Activated B cell treated with CpG ODN at 0.5 μM for 24 hours (primary cell): ENCODE results near the gene GPRIN3. TPM values are rescaled to one million over a fixed set of nuclear protein-coding genes. Genes with fewer than 3 reads are reported as not detected.

Experiments
- ATAC-seq: fragments of 200-7000 bp; cut with Tn5 transposase; one replicate; pipeline ENCODE4 v1.10.0; 2021; ENCODE audit warnings: low read depth, mild to moderate bottlenecking, moderate library complexity
- CTCF ChIA-PET: fragments of 350-600 bp; sonication (Branson Sonifier 250); formaldehyde crosslinking; loops from one replicate; lab custom pipeline; 2021; ENCODE audit warnings: antibody characterized with exemption; lab: Charles Lee
- POLR2A ChIA-PET: fragments of 350-600 bp; sonication (Branson Sonifier 250); formaldehyde crosslinking; loops from one replicate; lab custom pipeline; 2021; ENCODE audit warnings: antibody characterized with exemption; lab: Charles Lee
- DNase-seq: peaks from one replicate; pipeline ENCODE4 v3.0.0; 2022
- H3K27ac Mint-ChIP-seq: one replicate; pipeline ENCODE4 v1.8.0; 2020; ENCODE audit warnings: mixed read lengths
- H3K27me3 Mint-ChIP-seq: one replicate; pipeline ENCODE4 v1.8.0; 2021; ENCODE audit warnings: mixed read lengths
- H3K36me3 Mint-ChIP-seq: one replicate; pipeline ENCODE4 v1.8.0; 2021; ENCODE audit warnings: low read depth, mixed read lengths
- H3K4me1 Mint-ChIP-seq: one replicate; pipeline ENCODE4 v1.8.0; 2021; ENCODE audit warnings: mixed read lengths
- H3K4me3 Mint-ChIP-seq: one replicate; pipeline ENCODE4 v1.8.0; 2020; ENCODE audit warnings: mild to moderate bottlenecking, mixed read lengths
- H3K9me3 Mint-ChIP-seq: one replicate; pipeline ENCODE4 v1.8.0; 2020; ENCODE audit warnings: mixed read lengths
- intact Hi-C: fragments of 100-400 bp; cut with micrococcal nuclease; formaldehyde crosslinking; loops from one replicate; pipeline ENCODE4 v1.15.1; 2024
- total RNA-seq: library from RNA; stranded (reverse); gene quantifications from 2 replicates; pipeline ENCODE4 v1.2.3, GENCODE V29; 2022
- TF ChIP-seq, protein P1 (sequence below): fragments of 200-600 bp; IDR thresholded peaks from one replicate; pipeline ENCODE4 v1.8.0; 2022; ENCODE audit warnings: antibody characterized with exemption, mild to moderate bottlenecking

The GPRIN3 gene
- total RNA-seq, 1 donor from 2014 or later: 1.8 TPM

- CTCF ChIA-PET: interaction anchor here (1.1 to 1.7 kb wide), 2 partner anchors 39 to 73 kb away, joined by 3 read pairs; no protein-coding TSS in a partner anchor
- Mint-ChIP-seq H3K4me1 (peaks cover 41% of the 10 kb centered on the region), H3K27me3 (peaks cover 3% of the 10 kb centered on the region), H3K4me3 (no peak overlapping the region), H3K9me3 (no peaks in the 10 kb centered on the region), H3K36me3 (no peaks in the 10 kb centered on the region), H3K27ac (no peak overlapping the region)
- intact Hi-C loops: loop anchor here (10.0 kb wide), 1 partner anchor 725 kb away; no protein-coding TSS in a partner anchor
- POLR2A ChIA-PET: interaction anchor here (0.8 kb wide), 1 partner anchor 17 kb away, joined by 3 read pairs; no protein-coding TSS in a partner anchor
- TF ChIP-seq, protein P1, sequence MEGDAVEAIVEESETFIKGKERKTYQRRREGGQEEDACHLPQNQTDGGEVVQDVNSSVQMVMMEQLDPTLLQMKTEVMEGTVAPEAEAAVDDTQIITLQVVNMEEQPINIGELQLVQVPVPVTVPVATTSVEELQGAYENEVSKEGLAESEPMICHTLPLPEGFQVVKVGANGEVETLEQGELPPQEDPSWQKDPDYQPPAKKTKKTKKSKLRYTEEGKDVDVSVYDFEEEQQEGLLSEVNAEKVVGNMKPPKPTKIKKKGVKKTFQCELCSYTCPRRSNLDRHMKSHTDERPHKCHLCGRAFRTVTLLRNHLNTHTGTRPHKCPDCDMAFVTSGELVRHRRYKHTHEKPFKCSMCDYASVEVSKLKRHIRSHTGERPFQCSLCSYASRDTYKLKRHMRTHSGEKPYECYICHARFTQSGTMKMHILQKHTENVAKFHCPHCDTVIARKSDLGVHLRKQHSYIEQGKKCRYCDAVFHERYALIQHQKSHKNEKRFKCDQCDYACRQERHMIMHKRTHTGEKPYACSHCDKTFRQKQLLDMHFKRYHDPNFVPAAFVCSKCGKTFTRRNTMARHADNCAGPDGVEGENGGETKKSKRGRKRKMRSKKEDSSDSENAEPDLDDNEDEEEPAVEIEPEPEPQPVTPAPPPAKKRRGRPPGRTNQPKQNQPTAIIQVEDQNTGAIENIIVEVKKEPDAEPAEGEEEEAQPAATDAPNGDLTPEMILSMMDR: no peak
- no peak for DNase-seq
- no peak for ATAC-seq
Measured at GRCh38 chr4:89300060-89300459, 7.5 kb downstream of the GPRIN3 start.

DNA sequence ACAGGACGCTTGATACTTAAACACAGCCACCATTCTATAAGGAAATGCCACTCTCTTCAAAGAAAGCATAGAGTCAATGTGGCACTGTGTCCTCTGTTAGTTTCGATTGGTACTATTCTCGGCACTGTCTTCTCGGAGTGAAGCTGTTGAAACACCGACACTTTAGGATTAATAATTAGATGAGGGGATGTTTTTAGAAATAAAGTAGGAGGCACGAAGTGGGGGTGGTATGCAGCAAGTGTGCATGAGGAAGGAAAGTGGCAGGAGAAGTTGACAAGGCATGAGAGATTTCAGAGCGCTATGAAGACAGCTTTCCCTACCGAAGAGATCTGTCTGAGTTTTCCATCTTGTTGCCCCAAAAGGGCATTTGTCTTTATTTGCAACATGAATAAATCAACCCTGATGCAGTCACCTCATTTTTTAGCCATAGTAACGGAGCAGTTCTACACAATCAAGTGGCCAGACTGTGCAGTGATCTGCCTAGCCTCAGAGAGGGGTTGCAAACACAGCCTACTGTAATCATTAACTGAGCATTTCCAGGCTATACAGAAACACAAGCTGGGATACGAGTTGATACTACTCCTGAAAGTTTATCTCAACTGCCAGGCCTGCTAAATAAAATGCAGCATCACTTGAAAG, 8.3 kb downstream of the GPRIN3 start:
- no peaks in the 10 kb centered on the region for H3K9me3 Mint-ChIP-seq
- ATAC-seq: peak; percentile 55
- DNase-seq: no peak
- no peaks in the 10 kb centered on the region for H3K36me3 Mint-ChIP-seq
- peaks cover 48% of the 10 kb centered on the region for H3K4me1 Mint-ChIP-seq
- peak overlapping the region; percentile 70 for H3K4me3 Mint-ChIP-seq
- ChIA-PET CTCF (interaction anchor here (1.3 to 1.7 kb wide), 3 partner anchors 15 to 39 kb away, joined by 3 read pairs; no protein-coding TSS in a partner anchor), POLR2A (interaction anchor here (0.8 to 1.8 kb wide), 3 partner anchors 8 to 18 kb away, joined by 3 to 5 read pairs (median 3); partner anchors contain the start of gene GPRIN3)
- TF ChIP-seq, protein P1: no peak
- H3K27me3 Mint-ChIP-seq: peaks cover 3% of the 10 kb centered on the region
- intact Hi-C loops: loop anchor here (1.0 to 10.0 kb wide), 6 partner anchors 8 to 826 kb away; partner anchors contain the start of genes CCSER1, GPRIN3 and HERC3
- peak overlapping the region; percentile 54 for H3K27ac Mint-ChIP-seq

DNA sequence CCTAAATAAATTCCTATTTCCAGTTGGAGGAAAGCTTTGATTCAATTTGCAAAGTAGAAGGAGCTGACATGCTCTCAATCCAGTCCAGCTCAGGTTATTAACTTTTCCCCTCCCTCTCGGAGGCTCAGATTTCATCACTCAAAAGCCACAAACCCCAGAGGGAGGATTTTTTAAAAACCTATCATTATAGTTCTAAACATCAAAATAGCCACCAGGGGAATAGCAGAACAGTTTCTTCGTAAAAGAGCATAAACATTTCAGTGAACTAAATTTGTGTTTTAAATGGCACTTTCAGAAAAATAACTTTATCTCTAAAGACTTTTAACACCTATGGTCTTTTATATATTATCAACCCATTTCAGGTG, 8.8 kb downstream of the GPRIN3 start:
- TF ChIP-seq, protein P1: no peak
- peak overlapping the region; percentile 70 for H3K4me3 Mint-ChIP-seq
- no peaks in the 10 kb centered on the region for H3K36me3 Mint-ChIP-seq
- no peaks in the 10 kb centered on the region for H3K9me3 Mint-ChIP-seq
- H3K27me3 Mint-ChIP-seq: peaks cover 3% of the 10 kb centered on the region
- peak overlapping the region; percentile 54 for H3K27ac Mint-ChIP-seq
- ATAC-seq (peak; percentile 53), DNase-seq (no peak)
- ChIA-PET POLR2A (interaction anchor here (1.0 to 1.8 kb wide), 4 partner anchors 9 to 19 kb away, joined by 3 to 5 read pairs (median 3); partner anchors contain the start of gene GPRIN3), CTCF (interaction anchor here (1.3 to 1.7 kb wide), 3 partner anchors 15 to 40 kb away, joined by 3 read pairs; no protein-coding TSS in a partner anchor)
- peaks cover 47% of the 10 kb centered on the region for H3K4me1 Mint-ChIP-seq
- intact Hi-C loops: loop anchor here (1.0 to 10.0 kb wide), 8 partner anchors 9 to 826 kb away; partner anchors contain the start of genes CCSER1, GPRIN3 and HERC3

DNA sequence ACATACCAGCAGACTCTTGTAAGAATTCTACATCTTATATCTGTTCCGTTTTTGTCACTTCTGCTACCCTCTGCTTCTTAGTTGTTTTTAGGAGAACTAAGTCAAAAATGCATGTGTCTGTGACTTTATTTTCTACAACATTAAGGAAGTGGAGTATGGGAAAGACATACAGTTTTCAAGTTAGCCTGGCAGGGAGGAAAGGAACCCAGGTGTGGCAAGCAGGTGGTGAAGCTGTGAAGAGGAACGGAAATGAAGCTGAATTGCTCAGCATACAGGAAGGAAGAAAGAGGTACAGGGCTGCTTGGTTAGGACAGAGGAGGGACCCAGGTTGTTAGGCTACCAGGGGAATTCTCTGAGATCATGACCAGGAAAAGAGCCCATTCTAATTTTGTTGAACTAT, 9.4 kb downstream of the GPRIN3 start:
- ChIA-PET CTCF (interaction anchor here (1.3 to 1.4 kb wide), 2 partner anchors 14 to 27 kb away, joined by 3 read pairs; no protein-coding TSS in a partner anchor), POLR2A (interaction anchor here (1.0 to 1.8 kb wide), 4 partner anchors 9 to 20 kb away, joined by 3 to 5 read pairs (median 3); partner anchors contain the start of gene GPRIN3)
- Mint-ChIP-seq H3K36me3 (no peaks in the 10 kb centered on the region), H3K27me3 (peaks cover 7% of the 10 kb centered on the region), H3K9me3 (no peaks in the 10 kb centered on the region), H3K27ac (peak overlapping the region; percentile 21), H3K4me3 (peak overlapping the region; percentile 59), H3K4me1 (peaks cover 49% of the 10 kb centered on the region)
- intact Hi-C loops: loop anchor here (1.0 to 10.0 kb wide), 7 partner anchors 13 to 827 kb away; partner anchors contain the start of genes CCSER1 and HERC3
- ATAC-seq: peak; percentile 67
- TF ChIP-seq, protein P1: no peak
- no peak for DNase-seq

DNA sequence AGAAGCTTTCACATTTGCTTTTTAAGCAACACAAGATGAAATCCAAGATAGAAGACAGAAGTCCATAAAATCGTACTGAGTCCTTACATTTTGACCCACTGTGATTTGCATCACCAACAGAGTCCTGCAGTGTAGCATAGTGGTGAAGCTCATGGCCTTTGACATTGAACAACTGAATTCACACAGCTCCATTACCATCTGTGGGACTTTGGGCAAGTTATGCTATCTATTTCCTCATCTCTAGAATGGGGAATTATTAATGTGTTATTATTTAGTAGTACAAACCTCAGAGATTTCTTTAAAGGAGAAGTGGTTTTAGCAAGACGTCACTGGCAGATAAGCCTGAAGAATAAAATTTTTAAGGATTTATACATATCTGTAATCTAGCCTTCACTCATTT, 10.7 kb downstream of the GPRIN3 start:
- no peak for ATAC-seq
- ChIA-PET CTCF (interaction anchor here (0.6 to 1.0 kb wide), 2 partner anchors 41 to 70 kb away, joined by 3 read pairs; no protein-coding TSS in a partner anchor), POLR2A (no interaction called here)
- Mint-ChIP-seq H3K27me3 (peaks cover 7% of the 10 kb centered on the region), H3K36me3 (no peaks in the 10 kb centered on the region), H3K4me3 (no peak overlapping the region), H3K4me1 (peaks cover 50% of the 10 kb centered on the region), H3K9me3 (peaks cover under 1% of the 10 kb centered on the region), H3K27ac (no peak overlapping the region)
- DNase-seq: no peak
- intact Hi-C loops: loop anchor here (10.0 kb wide), 2 partner anchors 702 to 828 kb away; partner anchors contain the start of genes CCSER1 and HERC3
- TF ChIP-seq, protein P1: no peak
